Stimulated activated CD8-positive, alpha-beta memory T cell treated with anti-CD3 and anti-CD28 coated beads, Interleukin-7, amount 100 ng/mL, for 24 hours (primary cell): Measurements from ENCODE around the gene MSL1.

ENCODE experiments used
- DNase-seq: peaks from one replicate; pipeline ENCODE4 v3.0.0-alpha.2; 2020; ENCODE audit warnings: low read depth

Gene MSL1

GRCh38 chr17:40105861-40106759, 15.7 kb upstream of the MSL1 start:
- no peak for DNase-seq

- DNase-seq = no peak
Observed at GRCh38 chr17:40106760-40107521, 14.8 kb upstream of the MSL1 start.

- DNase-seq = no peak
Observed at GRCh38 chr17:40107522-40108174, 14.1 kb upstream of the MSL1 start.

GRCh38 chr17:40108970-40109824, 12.6 kb upstream of the MSL1 start:
- no peak for DNase-seq

- DNase-seq = no peak
Observed at GRCh38 chr17:40110026-40110845, 11.5 kb upstream of the MSL1 start.

GRCh38 chr17:40111221-40112128, 10.3 kb upstream of the MSL1 start:
- no peak for DNase-seq

- DNase-seq = no peak
Observed at GRCh38 chr17:40112191-40112711, 9.5 kb upstream of the MSL1 start.

- DNase-seq = no peak
Observed at GRCh38 chr17:40112718-40113109, 9.1 kb upstream of the MSL1 start.

GRCh38 chr17:40113110-40113906, 8.5 kb upstream of the MSL1 start:
- peak; percentile 82 for DNase-seq

- DNase-seq = no peak
Observed at GRCh38 chr17:40113907-40114245, 7.9 kb upstream of the MSL1 start.

- no peak for DNase-seq
Observed at GRCh38 chr17:40115101-40115436, 6.7 kb upstream of the MSL1 start.

GRCh38 chr17:40122136-40122998, 596 bp downstream of the MSL1 start:
- DNase-seq = no peak

GRCh38 chr17:40122999-40123810, 1.4 kb downstream of the MSL1 start:
- DNase-seq = no peak

GRCh38 chr17:40123811-40124114, 2.0 kb downstream of the MSL1 start:
- no peak for DNase-seq

- DNase-seq = no peak
Observed at GRCh38 chr17:40124279-40125141, 2.7 kb downstream of the MSL1 start.

GRCh38 chr17:40129498-40129897, 7.7 kb downstream of the MSL1 start:
- no peak for DNase-seq
